Stimulated activated CD4-positive, alpha-beta T cell treated with anti-CD3 and anti-CD28 coated beads, Interleukin-12 subunit alpha, Interleukin-12 subunit beta, amount 100 ng/mL, for 4 hours (primary cell): Measurements from ENCODE around the gene STX8.

Experiments used
- DNase-seq: peaks from one replicate; pipeline ENCODE4 v3.0.0-alpha.2; 2020

STX8 gene

DNA sequence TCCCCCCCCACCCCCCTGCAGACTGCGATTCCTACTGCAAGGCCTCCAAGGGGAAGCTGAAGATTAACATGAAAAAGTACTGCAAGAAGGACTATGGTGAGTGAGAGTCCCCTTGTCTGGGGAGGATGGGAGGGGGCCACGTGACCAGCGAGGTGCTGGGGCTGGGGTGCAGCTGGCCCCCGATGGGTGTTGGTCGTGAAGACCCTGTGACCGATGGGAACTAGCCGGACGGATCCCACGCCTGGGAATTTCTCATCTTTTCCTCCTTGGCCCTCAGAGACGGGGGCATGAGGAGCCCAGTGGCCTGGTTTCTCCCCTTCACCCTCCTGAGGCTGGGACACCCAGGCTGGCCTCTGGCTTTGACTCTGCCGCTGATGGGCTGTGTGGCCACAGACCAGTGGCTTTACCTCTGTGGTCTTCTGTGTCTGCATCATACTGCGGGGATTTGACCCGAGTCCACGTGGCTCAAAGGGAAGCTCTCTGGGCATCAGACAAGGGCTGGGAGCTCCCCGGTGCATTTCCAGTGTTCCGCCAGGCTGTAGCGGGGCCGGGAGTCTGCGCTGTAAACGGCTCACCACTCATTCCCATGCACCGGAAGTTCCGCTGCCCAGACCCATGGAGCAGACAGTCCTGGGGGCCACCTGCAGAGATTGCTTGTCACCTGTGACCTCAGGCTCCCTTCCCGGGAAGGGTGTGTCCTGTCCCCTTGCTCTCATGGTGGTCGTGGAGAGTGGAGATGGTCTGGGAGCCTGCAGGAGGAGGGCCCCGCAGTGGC, 354.3 kb downstream of the STX8 start:
- DNase-seq: no peak

DNA sequence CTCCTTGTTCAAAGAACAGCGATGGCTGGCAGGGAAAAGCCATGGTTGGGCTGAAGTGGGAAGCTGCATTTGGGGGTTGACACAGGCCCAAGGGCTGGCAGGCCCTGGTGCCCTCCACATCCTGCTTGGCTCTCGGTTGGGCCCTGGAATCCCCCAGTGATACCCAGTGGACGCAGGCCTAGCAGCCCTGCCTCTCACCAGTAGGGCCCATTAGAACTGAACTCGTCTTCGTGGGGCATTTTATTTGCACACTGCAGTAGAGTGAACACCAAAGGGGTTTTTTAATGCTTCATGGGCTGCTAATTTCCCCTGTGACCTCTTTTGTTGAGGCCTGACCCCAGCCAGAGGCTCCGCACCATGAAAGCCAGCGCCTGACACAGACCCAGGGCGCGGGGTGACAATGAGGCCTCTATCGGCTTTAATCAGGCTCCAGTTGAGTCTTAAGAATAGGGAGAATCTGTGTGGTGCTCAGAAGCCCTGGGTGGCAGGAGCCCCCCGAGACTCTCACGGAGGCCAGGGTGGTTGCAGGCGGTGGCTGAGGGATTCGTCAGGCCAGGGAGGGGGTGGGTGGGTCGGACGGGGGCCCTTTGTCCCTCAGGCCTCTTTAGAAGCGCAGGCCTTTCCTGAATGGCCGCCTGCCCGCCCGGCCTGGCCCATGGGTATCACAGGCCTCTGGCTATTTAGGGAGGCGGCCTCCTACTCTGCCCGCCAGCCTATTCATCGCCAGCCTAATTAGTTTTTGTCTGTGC, 355.0 kb downstream of the STX8 start:
- DNase-seq: no peak

DNA sequence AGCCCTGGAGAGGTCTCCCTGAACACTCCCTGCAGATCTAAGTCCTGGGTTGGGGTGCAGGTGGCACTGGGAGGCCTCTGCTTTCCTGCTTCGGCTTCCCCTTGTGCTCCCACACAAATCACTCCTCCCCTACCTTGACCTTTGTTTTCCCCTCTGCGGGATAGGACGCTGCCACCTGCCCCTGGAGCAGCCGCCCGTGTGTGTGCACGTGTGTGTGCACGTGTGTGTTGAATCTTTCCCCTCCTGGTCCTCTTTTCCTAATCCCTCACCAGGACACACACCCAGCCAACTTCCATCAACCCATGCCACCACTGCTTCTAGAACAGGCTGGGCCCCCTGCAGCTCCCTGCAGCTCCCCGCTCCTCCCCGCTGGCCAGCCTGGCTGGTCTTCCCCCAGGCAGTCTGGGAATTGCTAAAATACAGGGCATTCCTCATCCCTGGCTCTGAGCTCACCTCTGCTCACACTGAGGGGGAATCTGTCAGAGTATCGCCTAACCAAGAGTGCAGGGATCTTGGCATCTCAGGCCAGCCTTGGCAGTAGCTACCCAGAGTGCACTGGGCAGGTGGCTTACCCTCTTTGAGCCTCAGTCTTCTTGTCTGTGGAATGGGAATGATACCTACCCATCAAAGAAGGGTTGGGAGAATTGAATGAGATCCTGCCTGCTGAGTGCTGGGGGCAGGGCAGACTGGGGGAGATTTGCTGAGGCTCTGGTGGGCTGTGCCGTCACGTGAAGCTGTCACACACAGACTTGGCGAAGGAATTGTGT, 355.8 kb downstream of the STX8 start:
- no peak for DNase-seq

DNA sequence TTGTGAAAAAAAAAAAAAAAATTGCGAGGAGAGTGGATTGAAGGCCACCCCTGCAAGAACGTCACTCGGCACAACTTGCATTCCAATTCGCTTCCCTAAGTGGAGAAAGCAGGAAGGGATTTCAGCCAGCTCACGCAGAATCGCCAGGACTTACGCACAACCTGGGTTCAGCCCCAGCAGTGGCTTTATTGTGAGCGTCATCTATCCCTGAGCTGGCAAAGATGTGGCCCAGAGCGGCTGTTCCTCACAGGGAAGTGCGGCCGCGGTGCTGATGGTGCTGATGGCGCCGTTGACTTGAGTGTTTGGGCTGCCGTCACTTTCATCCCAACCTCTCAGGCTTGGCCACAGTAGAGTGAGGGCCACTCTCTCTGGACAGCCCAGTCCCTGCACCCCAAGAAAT, 356.7 kb downstream of the STX8 start:
- no peak for DNase-seq

DNA sequence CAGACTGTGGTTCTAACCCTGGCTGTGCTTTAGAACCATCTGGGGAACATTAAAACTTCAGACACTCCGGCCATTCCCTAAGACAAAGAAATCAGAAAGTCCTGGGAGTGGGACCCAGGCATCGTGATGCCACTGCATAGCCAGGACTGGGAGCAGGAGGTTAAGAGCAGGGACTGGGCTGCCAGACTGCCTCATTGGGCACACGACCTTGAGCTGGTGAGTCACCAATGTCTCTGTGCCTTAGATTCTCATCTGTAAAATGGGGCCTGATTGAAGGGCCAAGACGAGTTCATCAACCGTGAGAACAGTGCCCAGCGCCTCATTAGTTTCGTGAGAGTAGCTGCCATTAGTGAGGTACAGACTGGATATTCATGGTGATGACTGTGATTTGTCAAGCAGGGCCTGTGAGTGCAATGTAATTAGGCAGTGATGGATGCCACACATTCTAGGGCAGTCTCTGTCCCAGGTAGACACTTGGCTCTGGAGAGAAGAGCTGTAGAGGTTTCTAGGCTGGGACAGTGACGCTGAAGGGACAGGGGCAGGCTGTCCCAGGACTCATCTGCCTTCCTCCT, 357.5 kb downstream of the STX8 start:
- no peak for DNase-seq

DNA sequence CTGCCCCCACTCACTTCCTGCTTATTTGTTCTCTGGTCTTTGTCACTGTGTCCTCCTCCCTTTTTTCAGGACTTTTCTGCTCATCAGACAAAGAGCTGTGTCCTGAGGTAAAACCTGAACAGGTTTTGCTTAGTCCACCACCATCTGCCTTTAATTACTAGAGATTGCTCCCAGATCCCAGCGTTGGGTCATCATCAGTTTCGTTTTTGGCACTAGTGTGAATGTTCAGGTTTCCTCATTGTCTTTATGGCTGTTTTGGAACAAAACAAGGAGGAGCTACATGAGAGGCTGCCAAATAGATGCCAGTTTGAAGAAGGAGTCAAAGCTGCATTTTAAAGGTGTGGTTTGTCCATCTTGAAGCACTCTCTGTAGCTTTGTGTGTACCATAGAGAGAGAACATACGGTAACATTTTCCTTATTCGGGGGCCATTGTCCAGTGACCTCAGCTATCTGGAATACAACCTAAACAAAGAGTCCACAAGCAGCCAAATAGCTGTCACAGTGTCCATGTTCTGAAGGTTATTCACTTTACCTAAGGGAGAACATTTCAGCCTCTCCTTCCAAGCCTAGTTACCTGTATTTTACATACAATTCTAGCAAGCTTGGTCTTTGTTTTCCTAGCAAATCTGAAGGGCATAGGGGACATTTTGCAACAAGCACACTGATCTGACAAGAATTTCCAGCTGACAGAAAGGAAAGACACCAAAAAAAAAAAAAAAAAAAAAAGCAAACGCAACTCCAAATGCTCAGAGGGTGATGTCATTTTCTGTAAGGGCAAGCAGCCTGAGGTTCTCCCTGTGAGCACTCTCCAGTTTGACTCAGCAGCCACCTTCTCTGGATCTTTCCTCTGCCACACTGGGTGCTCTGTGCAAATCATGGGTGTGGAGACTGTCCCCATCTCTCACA, 358.2 kb downstream of the STX8 start:
- DNase-seq: no peak

DNA sequence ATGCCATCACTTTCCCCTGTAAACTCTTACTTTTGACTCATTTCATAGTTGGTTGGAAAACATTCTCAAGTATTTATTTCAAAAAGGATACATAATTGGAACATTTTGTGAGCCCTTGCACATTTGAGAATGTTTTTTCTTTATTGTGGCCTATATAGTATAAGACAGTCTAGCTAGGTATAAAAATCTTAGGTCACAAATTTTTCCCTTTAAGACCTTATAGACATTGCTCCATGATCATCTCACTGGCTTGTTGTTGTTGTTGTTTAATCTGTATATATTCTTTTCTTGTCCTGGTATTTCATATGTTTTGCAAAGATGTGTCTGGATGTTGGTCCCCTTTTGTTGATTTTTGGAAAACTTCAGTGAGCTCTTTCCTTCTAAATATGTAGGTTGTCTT, 360.2 kb downstream of the STX8 start:
- DNase-seq: no peak

DNA sequence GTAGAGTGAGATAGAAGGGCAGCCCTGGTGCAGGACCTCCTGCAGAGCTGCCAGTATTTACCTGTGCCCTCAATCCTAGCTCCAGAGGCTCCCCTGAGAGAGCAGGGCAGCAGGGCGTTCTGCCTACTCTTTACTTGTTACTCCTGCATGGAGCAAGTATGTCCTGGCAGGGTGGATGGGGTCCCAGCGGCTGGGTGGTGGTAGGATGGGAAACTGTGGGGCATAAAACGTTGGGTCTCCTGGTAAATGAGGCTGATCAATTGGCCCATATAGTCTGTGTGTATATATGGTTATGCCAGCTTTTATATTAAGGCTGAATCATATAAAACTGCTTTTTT, 362.3 kb downstream of the STX8 start:
- no peak for DNase-seq

DNA sequence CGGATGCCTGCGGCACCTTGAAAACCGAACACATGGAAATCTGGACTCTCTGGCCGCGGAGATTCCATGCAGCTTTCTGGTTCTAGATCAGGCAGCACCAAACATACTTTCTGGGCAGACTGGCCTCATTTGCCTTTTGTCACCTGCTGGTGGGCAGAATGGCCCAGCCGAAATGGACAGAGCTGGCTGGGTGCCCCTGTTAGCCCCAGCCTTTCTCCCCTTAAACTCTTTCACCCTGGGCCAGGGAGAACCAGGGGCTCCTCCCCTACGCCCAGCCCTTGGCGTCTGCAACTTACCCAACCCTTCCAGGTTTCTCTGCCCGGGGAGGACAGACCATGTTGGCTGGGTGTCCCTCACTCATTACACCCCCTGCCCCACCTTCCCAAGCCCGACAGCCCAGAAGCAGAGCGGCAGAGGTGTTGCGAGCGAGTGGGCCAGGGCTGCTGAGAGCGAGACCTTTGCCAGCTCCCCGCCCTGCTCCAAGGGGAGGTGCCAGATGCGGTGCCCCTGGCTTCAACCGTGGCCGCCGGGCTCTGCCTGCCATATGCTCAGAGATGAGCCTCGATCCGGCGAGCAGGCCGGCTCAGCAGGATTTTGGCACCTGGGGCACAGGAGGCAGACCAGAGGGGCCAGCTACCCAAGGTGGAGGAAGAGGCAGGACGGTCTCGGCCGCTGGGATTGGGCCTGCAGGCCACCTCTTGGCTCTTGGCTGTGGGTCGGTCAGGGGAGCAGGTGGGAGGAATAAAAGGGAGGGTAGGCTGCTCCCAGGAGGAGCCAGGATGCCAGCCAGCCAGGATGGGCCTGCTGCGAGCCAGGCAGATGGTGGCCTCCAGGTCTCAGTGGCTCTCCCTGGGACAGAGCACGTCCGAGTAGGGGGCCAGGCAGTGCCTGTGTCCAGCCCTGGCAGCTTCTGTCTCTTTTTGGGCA, 363.0 kb downstream of the STX8 start:
- no peak for DNase-seq

DNA sequence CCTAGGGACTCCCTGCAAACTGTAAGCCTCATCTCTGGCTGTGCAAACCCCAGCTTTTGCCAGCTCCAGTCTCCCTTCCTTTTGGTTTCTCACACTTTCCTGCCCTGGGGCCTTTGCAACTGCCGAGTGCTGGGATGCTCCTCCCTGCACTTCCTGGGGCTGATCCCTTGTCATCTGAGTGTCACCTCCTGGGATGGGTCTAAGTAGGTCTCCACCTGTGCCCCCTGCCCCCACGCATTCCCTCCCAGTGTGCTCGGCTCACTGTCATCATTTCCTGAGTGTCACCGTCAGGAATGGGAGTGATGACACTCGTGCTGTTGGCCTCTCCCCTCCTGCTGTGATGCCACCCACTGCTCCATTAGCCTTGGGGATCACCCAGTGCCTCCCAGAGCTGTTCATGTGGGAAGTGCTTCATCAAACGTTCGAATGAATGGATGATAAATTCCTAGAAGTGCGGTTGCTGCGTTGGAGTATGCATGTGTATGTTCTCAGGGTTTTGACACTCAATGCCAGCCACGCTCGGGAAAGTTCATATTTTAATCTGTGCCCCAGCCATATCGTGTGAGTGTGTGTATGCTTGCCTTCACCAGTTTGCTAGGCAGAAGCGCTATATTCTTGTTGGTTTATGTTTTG, 364.4 kb downstream of the STX8 start:
- DNase-seq: no peak

DNA sequence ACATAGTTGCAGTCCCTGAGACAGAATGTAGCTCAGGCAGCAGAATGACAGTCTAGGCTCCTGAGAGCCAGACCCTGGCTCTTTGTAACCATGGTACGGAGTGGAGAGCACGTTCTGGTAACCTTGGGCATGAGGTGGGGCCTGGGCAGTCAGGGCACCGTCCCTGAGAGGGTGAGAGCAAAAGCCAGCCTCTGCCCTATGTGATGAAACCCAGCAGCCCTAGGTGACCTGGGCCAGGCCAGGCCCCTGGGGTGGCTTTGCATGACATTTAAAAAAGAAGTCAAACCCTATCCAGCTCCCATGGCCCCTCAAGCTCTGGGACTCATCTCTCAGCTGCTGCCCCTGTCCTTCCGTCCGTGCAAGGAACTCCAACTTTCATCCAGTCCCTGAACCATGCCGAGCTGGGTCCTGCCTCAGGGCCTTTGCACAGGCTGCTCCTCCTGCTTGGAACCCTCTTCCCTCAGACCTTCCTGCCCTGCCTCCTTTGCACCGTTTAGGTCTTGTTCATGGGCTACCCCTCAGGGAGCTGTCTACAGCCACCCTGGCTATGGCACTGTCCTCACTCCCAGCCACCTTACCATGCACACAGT, 365.7 kb downstream of the STX8 start:
- DNase-seq: no peak

DNA sequence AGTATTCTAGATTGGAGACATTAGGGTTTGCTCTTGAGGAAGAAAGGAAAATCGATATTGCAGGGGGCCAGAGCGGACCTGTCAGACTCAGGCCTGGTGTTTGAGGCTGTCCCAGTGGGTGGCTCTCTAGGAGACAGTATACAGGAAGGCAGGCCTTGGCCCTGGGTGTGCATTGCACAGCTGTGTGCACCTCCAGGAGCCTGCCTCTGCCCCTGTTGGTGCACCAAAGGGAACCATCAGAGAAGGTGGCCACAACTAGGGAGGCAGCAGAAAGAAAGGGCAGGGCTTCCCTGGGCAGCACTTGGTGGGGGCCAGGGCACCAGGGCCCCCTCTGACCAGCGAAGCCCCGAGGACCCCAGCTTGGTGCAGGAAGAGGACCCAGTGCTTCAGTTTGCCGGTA, 366.3 kb downstream of the STX8 start:
- DNase-seq: no peak

DNA sequence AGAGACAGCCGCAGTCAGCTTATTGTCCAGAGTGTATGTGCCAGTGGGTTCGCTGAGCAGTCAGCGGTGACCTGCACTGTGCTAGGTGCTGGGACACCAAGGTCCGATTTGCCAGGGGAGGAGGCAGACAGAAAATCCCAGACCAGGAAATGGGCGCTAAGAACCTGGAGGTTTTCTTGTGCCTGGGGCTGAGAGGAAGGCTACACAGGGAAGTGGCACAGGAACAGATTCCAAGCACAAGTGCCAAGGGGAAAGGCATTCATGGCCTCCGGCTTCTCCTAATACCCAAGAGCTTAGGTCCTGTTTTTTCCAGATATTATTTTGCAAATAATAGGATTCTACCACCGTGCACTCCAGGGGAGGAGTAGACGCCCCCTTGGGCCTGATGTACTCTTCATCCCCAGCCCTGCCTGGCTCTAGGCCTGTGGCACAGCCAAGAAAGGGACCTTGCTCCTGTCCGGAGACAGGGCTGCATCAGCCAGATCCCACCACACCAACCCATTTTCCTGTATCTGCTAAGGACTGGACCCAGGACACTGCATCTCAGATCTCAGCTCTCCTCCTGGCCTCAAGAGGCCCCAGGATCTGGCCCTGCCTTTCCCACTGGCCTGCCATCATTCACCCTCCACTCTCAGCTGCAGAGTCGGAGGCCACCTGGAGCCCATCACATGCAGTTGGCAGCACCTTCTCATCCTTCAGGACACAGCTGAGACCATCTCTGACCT, 367.1 kb downstream of the STX8 start:
- no peak for DNase-seq

DNA sequence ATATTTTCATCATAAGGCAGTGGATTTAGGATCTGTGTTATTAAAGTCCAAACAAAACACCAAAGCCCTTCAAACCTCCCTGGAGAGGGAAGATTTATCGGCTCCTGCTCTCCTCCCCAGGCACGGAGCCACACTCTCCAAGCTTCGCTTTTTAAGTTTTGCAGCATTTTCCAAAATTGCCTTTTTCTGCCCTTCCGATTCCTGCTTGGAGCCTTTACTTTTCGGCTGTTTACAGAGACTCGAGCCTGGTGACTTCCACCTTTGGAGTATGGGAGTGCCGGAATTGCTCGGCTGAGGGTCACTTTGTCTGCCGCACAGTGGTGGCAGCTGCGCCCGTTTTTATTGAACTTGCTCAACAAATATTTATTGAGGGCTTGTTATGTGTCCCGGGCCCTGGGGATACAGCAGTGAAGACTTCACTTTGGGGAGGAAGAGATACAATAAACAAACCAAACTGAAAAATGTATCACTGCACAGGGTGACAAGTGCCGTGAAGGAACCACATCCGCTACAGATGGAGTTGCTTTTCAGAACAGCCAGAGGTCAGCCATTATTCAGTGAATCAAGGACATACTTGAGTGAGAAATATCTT, 368.8 kb downstream of the STX8 start:
- DNase-seq: no peak

DNA sequence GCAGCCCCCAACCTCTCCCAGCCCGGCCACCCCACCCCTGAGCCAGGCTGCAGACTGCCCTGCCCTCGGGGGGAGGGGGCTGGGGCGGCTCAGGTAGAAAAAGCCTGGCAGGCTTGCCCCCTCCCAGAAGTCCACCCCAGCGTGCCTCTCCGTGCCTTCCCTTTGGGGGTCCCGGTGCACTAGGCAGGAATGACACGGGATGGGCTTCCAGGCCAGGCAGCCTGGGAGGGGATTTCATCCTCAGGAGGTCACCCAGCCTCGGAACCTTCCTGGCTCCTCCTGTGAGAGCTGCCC, 369.3 kb downstream of the STX8 start:
- no peak for DNase-seq

DNA sequence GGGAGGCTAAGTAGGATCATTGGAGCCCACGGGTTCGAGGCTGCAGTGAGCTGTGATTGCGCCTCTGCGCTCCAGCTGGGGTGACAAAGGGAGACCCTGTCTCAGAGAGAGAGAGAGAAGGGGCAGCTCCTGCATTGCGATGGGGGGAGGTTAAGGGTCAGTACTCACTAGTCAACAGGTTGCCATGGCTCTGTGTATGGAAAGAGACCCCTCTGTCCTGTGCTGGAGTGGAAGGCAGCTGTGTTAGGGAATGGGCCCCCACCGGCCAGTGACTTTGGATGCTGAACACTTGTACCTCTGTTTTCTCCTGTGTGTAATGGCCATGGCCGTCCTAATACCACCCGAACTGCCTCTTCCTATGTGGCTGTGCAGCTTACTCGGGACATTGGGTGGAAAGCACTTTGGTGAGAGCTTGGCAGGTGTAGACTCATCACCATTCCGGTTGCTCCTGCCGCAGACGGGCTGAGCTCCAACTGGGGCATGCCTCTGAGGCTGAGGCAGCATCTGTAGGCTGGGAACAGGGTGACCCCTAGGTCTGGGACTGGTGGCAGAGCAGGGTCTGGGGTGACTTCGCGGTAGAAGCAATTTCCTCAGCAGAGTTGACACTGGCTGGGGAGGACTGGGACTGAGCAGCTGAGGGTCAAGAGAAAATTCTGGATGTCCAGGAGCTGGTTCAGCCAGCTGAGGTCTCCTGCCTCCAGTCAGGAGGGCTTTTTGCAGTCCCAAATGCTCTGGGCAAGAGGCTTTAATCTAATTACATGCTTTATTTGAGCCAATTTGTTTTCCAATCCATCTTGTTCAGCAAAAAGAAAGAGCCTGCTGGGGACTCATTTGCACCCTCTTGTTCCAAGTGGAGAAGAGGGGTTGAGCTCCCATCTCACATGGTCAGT, 369.9 kb downstream of the STX8 start:
- no peak for DNase-seq

DNA sequence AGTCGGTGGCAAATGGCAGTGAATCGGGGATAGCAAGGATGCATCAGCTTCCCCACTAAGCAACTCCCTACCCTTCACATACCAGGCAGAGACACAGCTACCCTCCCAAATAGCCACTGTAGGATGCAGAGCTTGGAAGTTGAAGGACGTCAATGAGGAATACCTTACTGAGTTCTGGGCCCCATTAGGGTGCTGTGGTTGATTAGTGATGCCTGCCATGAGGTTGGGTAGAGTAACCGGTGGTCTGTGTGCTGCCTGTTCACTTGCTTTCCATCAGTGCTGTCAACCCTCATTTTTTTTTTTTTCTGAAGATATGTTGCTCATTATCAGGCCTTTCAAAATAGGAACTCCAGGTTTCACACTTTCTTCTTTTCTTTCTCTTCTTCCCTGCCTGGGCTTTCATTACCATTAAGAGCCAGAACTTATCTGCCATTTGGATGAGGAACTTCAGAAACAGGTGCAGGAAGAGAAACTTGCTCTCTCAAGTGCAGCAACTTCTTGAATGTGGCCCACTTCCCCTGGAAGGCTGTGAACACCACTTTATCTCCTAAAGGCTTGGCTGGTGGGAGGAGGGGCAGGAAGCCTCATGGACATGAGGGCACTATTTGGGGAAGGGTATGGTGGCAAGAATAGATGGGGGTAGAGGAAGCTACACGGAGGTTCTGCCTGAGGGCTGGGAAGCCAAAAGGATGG, 370.8 kb downstream of the STX8 start:
- no peak for DNase-seq
